SKM-1 treated with dmso at 0.1 percent for 144 hours (cell line): ENCODE data around the gene FBXL20.

ENCODE experiments used
- DNase-seq: peaks from one replicate; lab custom pipeline; 2025; ENCODE audit not compliant: unreplicated experiment; lab: John Stamatoyannopoulos, UW

FBXL20 gene

DNA sequence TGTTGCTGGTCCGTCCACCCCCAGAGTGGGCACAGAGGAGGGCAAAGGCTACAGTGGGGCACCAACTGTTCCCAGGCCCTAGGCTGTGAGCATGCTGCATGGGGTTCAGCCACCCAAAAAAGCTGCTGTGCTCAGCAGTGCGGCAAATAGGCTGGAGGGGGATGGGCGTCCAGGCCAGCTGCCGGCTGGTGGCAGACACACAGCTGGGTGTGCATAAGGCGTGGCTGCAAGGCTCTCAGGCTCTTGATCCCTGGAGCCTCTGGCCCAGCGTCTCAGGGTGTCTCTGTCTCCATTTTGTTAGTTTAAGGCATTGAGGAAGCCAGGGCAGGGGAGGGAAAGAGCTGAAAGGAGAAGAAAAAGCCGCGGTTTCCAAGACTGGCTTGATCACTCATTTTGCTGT lies 192.5 kb downstream of the FBXL20 start:
- peak; percentile 35 for DNase-seq

DNA sequence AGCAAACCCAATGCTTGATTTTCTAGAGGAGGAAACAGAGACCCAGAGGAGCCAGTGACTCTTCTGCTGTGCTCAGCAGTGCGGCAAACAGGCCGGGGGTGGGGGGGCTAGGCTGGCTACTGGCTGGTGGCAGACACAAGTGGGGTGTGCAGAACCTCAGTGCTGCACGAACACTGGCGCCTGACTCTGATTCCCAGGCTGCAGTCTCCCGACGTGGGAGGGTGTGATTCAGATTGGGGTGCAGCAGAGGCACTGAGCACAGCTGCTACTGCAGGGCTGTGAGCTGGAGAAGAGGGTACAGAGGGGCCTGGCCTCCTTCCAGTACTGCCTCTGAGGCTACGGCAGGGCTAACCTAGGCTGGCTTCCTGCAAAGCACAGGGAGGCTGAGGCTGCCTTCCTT lies 193.3 kb downstream of the FBXL20 start:
- no peak for DNase-seq

DNA sequence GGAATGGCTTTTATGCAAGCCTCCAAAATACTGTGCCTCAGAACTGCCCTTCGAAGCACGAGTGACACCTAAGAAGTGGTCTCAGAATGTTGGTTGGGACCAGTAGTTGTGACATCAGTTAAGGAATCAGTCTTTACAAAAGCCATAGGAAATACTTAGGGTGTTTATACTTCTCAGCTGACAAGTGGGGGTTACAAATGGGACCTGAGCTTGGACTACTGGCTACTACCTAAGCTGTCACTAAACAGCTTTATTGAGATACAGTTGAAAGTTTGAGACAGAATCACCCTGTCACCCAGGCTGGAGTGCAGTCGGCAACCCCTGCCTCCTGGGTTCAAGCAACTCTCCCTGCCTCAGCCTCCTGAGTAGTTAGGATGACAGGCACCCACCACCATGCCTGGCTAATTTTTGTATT lies 196.3 kb downstream of the FBXL20 start:
- DNase-seq: no peak

DNA sequence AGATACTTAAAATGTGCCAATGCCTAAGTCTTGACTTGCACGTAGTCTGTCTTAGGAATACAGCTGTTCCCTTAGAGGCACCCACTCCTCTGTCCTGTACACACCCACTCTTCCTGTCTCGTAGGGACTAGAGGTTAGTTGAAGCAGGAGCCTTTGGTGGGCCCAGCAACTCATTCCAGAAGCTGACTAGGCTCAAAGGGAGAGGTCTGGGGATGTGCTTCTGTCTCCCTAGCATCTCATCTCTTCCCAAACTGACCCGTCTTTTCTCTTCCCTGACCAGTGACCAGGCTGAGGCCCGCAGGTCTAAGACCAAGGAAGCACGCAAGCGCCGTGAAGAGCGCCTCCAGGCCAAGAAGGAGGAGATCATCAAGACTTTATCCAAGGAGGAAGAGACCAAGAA lies 197.2 kb downstream of the FBXL20 start:
- DNase-seq: no peak
